Mammary epithelial cell (primary cell): ENCODE data around the gene SEMA4C.

Source experiments
- EZH2 ChIP-seq: IDR thresholded peaks from 2 replicates; pipeline ENCODE4 v1.6.1; 2012; ENCODE audit warnings: low read length, inconsistent platforms, borderline replicate concordance
- TF ChIP-seq, protein P1 (sequence below), 2 donors: IDR thresholded peaks in 1 of 2; conservative IDR thresholded peaks in 1 of 2; 2 replicates each; pipeline ENCODE4 v1.5.1; 2011 to 2012; ENCODE audit warnings: inconsistent platforms in 2 of 2, low read length in 2 of 2, mild to moderate bottlenecking in 2 of 2, control low read depth in 1 of 2, low read depth in 1 of 2; ENCODE audit not compliant: insufficient read depth in 1 of 2; ENCODE audit errors: extremely low read depth in 1 of 2

DNA sequence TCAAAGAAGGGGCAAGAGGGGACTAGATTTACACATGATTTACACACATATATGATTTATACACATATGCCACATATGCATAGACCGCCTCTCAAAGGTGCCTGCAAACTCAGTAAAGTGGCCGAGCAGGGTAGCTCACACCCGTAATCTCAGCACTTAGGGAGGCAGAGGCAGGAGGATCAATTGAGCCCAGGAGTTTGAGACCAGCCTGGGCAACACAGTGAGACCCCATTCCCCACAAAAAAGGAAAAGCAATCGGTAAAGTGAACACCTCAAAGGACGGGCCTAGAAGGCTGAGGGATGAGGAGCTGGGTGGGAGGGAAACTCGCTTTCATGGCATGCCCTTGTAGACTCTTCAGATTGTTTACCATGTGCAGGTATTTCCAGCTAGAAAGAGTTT lies 17.2 kb downstream of the SEMA4C start:
- TF ChIP-seq, protein P1, sequence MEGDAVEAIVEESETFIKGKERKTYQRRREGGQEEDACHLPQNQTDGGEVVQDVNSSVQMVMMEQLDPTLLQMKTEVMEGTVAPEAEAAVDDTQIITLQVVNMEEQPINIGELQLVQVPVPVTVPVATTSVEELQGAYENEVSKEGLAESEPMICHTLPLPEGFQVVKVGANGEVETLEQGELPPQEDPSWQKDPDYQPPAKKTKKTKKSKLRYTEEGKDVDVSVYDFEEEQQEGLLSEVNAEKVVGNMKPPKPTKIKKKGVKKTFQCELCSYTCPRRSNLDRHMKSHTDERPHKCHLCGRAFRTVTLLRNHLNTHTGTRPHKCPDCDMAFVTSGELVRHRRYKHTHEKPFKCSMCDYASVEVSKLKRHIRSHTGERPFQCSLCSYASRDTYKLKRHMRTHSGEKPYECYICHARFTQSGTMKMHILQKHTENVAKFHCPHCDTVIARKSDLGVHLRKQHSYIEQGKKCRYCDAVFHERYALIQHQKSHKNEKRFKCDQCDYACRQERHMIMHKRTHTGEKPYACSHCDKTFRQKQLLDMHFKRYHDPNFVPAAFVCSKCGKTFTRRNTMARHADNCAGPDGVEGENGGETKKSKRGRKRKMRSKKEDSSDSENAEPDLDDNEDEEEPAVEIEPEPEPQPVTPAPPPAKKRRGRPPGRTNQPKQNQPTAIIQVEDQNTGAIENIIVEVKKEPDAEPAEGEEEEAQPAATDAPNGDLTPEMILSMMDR (conservative IDR thresholded peaks at IDR 0.05 in 1 of 2, IDR thresholded peaks at IDR 0.05 in 1 of 2; ENCODE audit: extremely low read depth in 1 of 2, insufficient read depth in 1 of 2, low read depth in 1 of 2, low read length in 2 of 2): no peak
- no peak for TF ChIP-seq EZH2
